Loucy (cell line): Measurements from ENCODE around the gene AGRN.

ENCODE experiments used
- H2AFZ ChIP-seq: fragments of 200-600 bp; sonication (generic); 2 replicates; pipeline ENCODE4 v1.6.0; 2016; ENCODE audit warnings: antibody characterized with exemption, mild to moderate bottlenecking, low read length, moderate library complexity
- H3F3A ChIP-seq: fragments of 200-600 bp; 2 replicates; pipeline ENCODE4 v1.6.0; 2016; ENCODE audit warnings: antibody characterized with exemption, low read depth, mild to moderate bottlenecking
- H3K27me3 ChIP-seq: fragments of 200-600 bp; sonication (generic); 2 replicates; pipeline ENCODE4 v1.6.1; 2014; ENCODE audit warnings: low read length, mild to moderate bottlenecking; ENCODE audit not compliant: insufficient read depth, poor library complexity, severe bottlenecking
- H3K36me3 ChIP-seq: fragments of 200-600 bp; sonication (generic); 2 replicates; pipeline ENCODE4 v1.6.1; 2016; ENCODE audit warnings: low read length; ENCODE audit not compliant: insufficient read depth
- H3K4me1 ChIP-seq: fragments of 200-600 bp; sonication (generic); 2 replicates; pipeline ENCODE4 v1.5.1; 2014; ENCODE audit warnings: low read length, mild to moderate bottlenecking; ENCODE audit not compliant: insufficient read depth, poor library complexity, severe bottlenecking
- H3K4me2 ChIP-seq: fragments of 200-600 bp; sonication (generic); 2 replicates; pipeline ENCODE4 v1.6.0; 2014; ENCODE audit warnings: antibody characterized with exemption, low read length, low read depth, mild to moderate bottlenecking; ENCODE audit not compliant: poor library complexity, severe bottlenecking
- H3K4me3 ChIP-seq: fragments of 200-600 bp; sonication (generic); 2 replicates; pipeline ENCODE4 v1.5.1; 2014; ENCODE audit warnings: low read length, mild to moderate bottlenecking, mixed read lengths; ENCODE audit not compliant: poor library complexity, severe bottlenecking
- H3K79me2 ChIP-seq: fragments of 200-600 bp; sonication (generic); 2 replicates; pipeline ENCODE4 v1.6.1; 2014; ENCODE audit warnings: low read length; ENCODE audit not compliant: insufficient read depth
- H3K9ac ChIP-seq: fragments of 200-600 bp; sonication (generic); 2 replicates; pipeline ENCODE4 v1.6.0; 2014; ENCODE audit warnings: mild to moderate bottlenecking, low read depth, low read length, moderate library complexity; ENCODE audit not compliant: poor library complexity, severe bottlenecking
- H3K9me2 ChIP-seq: fragments of 200-600 bp; sonication (generic); replicated peaks from 2 replicates; pipeline ENCODE4 v1.6.1; 2016; ENCODE audit warnings: low read depth, low read length, mixed read lengths
- H3K9me3 ChIP-seq: fragments of 200-600 bp; sonication (generic); 2 replicates; pipeline ENCODE4 v1.6.1; 2014; ENCODE audit warnings: mild to moderate bottlenecking, antibody characterized with exemption, low read length, low read depth; ENCODE audit not compliant: insufficient read depth
- H4K20me1 ChIP-seq: fragments of 200-600 bp; sonication (generic); 2 replicates; pipeline ENCODE4 v1.6.0; 2014; ENCODE audit warnings: antibody characterized with exemption, low read length, mild to moderate bottlenecking; ENCODE audit not compliant: insufficient read depth, poor library complexity, severe bottlenecking
- CTCF ChIP-seq: fragments of 200-600 bp; sonication (generic); conservative IDR thresholded peaks from 2 replicates; pipeline ENCODE4 v1.5.1; 2014; ENCODE audit warnings: mild to moderate bottlenecking, antibody characterized with exemption, low read length
- EZH2phosphoT487 ChIP-seq: fragments of 200-600 bp; IDR thresholded peaks from 2 replicates; pipeline ENCODE4 v1.6.1; 2018; ENCODE audit warnings: antibody characterized with exemption, mild to moderate bottlenecking, moderate library complexity, borderline replicate concordance

Gene AGRN

DNA sequence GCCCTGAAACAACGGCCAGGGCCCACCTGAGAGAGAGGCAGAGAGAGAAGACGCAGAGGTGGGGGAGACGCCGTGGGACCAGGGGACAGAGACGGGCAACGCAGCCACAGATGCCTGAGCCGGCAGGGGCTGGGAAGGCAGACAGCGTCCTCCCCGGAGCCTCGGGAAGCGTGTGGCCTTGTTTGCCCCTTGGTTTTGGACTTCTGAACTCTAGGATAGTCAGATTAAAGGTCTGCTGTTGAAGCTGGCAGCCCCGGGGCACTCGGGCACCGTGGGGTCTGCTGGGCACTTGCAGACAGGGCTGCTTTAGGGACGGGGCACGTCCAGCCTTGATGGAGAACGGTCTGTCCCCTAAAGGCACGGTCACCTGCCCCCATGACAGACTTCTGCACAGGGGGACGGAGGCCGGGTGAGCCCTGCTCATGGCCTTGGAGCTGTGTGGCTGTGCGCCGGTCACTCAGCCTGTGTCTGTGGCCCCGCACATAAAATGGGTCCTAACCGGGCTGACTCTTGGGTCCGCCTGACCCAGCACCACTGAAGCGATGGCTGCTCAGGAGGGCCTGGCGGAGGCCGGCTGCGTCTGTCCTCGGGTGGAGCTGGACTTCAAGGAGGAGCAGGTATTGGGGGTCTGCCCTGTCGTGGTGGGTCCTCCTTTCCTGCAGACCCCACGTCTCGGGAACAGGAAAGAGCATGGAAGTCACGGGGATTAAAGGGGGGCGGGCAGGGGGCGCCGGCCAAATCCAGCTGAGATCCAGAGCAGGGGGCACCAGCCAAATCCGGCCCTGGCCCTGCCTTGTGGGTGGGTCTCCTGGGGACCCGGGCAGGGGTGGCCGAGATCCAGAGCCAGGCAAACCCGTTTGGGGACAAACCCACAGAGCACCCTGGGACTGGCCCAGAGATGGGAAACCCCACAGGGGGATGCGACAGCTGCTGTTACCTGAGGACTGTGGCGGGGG lies 63.8 kb downstream of the AGRN start:
- no peaks in the 10 kb centered on the region for H3F3A ChIP-seq
- no peaks in the 10 kb centered on the region for H3K4me1 ChIP-seq
- H4K20me1 ChIP-seq, result no peaks in the 10 kb centered on the region
- H3K79me2 ChIP-seq, result no peaks in the 10 kb centered on the region
- no peak overlapping the region for H3K9ac ChIP-seq
- H3K4me3 ChIP-seq, result no peak overlapping the region
- H3K9me2 ChIP-seq, result no peaks in the 10 kb centered on the region
- TF ChIP-seq CTCF, result no peak
- TF ChIP-seq EZH2phosphoT487, result no peak
- no peak overlapping the region for H3K4me2 ChIP-seq
- no peak overlapping the region for H2AFZ ChIP-seq
- H3K36me3 ChIP-seq, result no peaks in the 10 kb centered on the region
- no peaks in the 10 kb centered on the region for H3K27me3 ChIP-seq
- no peaks in the 10 kb centered on the region for H3K9me3 ChIP-seq

- Histone ChIP-seq H3K36me3 (no peaks in the 10 kb centered on the region), H3K4me1 (no peaks in the 10 kb centered on the region), H3K79me2 (no peaks in the 10 kb centered on the region), H4K20me1 (no peaks in the 10 kb centered on the region), H2AFZ (no peak overlapping the region), H3K9ac (no peak overlapping the region), H3K9me2 (no peaks in the 10 kb centered on the region), H3F3A (no peaks in the 10 kb centered on the region), H3K27me3 (no peaks in the 10 kb centered on the region), H3K4me2 (no peak overlapping the region), H3K9me3 (no peaks in the 10 kb centered on the region), H3K4me3 (no peak overlapping the region)
- TF ChIP-seq EZH2phosphoT487 (no peak), CTCF (no peak)
These were observed 64.7 kb downstream of the AGRN start for GRCh38 chr1:1084372-1085170.

DNA sequence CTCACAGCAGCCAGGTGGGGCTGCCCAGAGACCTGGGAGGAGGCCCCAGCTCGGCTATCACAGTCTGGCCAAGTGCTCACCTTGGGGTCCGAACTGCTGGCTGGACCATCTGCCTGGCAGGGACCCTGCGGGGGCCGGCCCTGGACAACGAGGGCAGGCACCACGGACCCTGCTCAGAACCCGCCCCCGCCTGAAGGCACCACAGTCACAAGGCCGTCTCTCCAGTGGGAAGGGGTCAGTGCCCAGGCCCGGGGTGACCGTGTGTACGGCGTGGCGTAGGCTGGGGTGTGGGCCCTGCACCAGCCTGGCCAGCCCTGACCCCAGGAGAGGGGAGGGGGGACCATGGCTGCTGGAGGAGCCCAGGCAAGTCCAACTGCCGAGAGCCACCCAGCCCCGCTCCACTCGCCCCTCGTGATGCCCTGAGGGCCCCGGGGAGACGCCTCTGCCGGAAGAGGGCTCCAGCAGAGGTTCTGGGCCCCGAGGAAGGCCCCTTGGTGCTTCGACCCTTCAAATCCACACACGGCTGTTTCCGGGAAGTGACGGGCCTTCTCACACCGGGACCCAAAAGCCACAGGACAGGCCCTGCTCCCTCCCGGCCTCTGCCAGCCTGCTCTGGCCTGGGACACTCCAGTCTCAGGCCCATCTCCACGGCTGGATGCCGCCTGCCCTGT lies 65.4 kb downstream of the AGRN start:
- no peaks in the 10 kb centered on the region for H3K27me3 ChIP-seq
- no peaks in the 10 kb centered on the region for H3K79me2 ChIP-seq
- H2AFZ ChIP-seq, result no peak overlapping the region
- H3K9ac ChIP-seq, result no peak overlapping the region
- H3K4me2 ChIP-seq, result no peak overlapping the region
- no peaks in the 10 kb centered on the region for H3K36me3 ChIP-seq
- no peaks in the 10 kb centered on the region for H3K4me1 ChIP-seq
- H4K20me1 ChIP-seq, result no peaks in the 10 kb centered on the region
- H3F3A ChIP-seq, result no peaks in the 10 kb centered on the region
- TF ChIP-seq EZH2phosphoT487 (no peak), CTCF (no peak)
- no peaks in the 10 kb centered on the region for H3K9me3 ChIP-seq
- H3K4me3 ChIP-seq, result no peak overlapping the region
- no peaks in the 10 kb centered on the region for H3K9me2 ChIP-seq
